AG20443 (cell line): ENCODE data around the gene CHRFAM7A.
"Not testable (repeated sequence)": the region's sequence is repeated elsewhere in the genome, so short reads cannot be mapped to it uniquely, and the experiment has no call there.

ENCODE experiments used
- DNase-seq: peaks from one replicate; pipeline ENCODE4 v3.0.0; 2012; ENCODE audit warnings: low spot score, mixed read lengths

Gene CHRFAM7A

DNA sequence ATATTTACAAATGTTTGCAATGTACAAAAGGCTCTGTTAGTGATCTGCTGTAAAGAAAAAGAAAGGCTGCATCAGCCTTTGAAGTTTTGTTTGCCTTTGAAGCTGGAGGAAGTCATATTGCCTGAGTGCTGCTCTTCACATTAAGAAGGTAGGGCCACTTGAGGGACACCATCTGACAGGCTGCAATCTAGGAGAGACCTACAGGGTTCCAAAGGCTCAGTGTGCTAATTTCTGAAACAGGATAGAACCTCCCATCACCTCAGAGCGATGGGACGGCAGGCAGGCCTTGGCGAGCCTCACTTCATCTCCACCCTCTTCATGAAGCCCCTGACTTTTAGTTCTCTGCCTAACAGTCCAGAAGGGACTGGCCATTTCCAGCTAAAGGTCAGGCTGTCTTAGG is 77.6 kb downstream of the CHRFAM7A start:
- not testable (repeated sequence) for DNase-seq

DNA sequence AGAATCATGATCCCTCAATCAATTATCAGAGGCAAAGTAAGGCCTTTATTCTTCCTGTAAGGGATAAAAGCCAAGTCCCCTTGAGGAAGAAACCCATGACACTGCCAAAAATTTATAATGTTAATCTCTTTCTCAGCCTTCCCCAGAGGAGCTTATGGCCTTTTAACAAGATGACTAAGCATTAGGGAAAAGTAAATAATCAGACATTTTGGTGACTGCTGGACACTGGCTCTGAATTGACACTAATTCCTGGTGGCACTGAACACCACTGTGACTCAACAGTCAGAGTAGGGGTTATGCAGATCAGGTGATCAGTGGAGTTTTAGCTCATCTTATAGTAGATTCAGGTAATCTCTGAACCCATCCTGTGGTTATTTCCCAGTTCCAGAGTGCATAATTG is 82.8 kb downstream of the CHRFAM7A start:
- DNase-seq, result not testable (repeated sequence)
